Erythroblast (primary cell): ENCODE measurements around the gene RAB20.

ENCODE experiments used
- GATA1 ChIP-seq: IDR thresholded peaks from 2 replicates; pipeline ENCODE4 v1.6.1; 2011; ENCODE audit warnings: low read depth, mild to moderate bottlenecking, control low read depth, low read length, moderate library complexity
- POLR2A ChIP-seq: IDR thresholded peaks from 2 replicates; pipeline ENCODE4 v1.6.1; 2011; ENCODE audit warnings: mild to moderate bottlenecking, low read length

DNA sequence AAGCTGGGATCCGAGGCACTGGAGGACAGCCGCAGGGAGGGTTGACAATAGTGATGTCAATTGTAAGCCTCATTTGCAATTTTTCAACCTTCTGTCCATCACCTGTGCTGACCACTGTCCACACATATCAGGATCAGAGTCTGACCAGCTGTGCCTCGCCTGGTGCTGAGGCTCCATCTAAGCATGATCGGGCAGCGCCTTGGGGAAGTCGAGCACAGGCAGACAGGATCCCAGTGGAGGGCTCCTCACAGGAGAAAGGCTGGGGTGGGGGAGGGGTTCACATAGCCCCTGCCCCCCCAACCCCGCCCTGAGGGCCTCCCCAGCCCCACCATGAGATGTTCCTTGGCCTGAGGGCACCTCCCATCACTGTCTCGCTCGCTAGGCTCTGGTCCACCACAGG lies 60.3 kb downstream of the RAB20 start:
- no peak for TF ChIP-seq POLR2A
- no peak for TF ChIP-seq GATA1
